Fibroblast of lung (primary cell): ENCODE data around the gene CNNM1.

Experiments used
- EZH2 ChIP-seq: IDR thresholded peaks from 2 replicates; pipeline ENCODE4 v1.5.1; 2012; ENCODE audit warnings: low read length, control low read depth, mild to moderate bottlenecking; ENCODE audit errors: missing control alignments
- TF ChIP-seq, protein P1 (sequence below), 2 donors: IDR thresholded peaks in 1 of 2; conservative IDR thresholded peaks in 1 of 2; 1 replicate in 1 of 2; 2 replicates in 1 of 2; pipeline ENCODE4 v1.5.1; 2011 to 2012; ENCODE audit warnings: low read length in 2 of 2, control low read depth in 1 of 2, inconsistent platforms in 1 of 2, low read depth in 1 of 2, mild to moderate bottlenecking in 1 of 2

DNA sequence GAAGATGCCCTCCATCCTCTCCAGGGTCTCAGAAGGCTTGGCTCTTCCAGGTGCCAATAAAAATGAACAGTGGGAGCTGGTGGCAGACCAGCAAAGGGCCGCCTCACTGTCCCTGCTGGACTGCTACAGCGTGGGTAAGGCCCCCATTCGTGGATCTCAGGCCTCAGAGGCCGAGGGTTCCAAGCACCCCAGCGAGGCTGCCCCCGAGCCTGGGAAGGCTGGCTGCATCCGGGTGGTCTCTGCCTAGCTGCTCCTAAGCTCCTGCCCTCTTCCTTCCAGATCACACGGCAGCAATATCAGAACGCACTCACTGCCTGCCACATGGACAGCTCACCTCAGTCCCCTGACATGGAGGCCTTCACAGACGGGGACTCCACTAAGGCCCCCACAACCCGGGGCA lies 58.4 kb downstream of the CNNM1 start:
- TF ChIP-seq, protein P1, sequence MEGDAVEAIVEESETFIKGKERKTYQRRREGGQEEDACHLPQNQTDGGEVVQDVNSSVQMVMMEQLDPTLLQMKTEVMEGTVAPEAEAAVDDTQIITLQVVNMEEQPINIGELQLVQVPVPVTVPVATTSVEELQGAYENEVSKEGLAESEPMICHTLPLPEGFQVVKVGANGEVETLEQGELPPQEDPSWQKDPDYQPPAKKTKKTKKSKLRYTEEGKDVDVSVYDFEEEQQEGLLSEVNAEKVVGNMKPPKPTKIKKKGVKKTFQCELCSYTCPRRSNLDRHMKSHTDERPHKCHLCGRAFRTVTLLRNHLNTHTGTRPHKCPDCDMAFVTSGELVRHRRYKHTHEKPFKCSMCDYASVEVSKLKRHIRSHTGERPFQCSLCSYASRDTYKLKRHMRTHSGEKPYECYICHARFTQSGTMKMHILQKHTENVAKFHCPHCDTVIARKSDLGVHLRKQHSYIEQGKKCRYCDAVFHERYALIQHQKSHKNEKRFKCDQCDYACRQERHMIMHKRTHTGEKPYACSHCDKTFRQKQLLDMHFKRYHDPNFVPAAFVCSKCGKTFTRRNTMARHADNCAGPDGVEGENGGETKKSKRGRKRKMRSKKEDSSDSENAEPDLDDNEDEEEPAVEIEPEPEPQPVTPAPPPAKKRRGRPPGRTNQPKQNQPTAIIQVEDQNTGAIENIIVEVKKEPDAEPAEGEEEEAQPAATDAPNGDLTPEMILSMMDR (conservative IDR thresholded peaks at IDR 0.05 in 1 of 2, IDR thresholded peaks at IDR 0.05 in 1 of 2; ENCODE audit: low read depth in 1 of 2, low read length in 2 of 2), result no peak
- no peak for TF ChIP-seq EZH2
